Activated T-cell treated with anti-CD3 and anti-CD28 coated beads for 1 hour (primary cell): ENCODE data around the gene AK1.
A peak's percentile ranks its signal among the peaks of the same experiment; 100 is the strongest.

Experiments used
- DNase-seq: peaks from one replicate; pipeline ENCODE4 v3.0.0-alpha.2; 2020; ENCODE audit warnings: low read depth

AK1 gene

GRCh38 chr9:127867356-127868277, 9.9 kb downstream of the AK1 start:
- DNase-seq, result no peak

- DNase-seq, result no peak
These were observed 10.9 kb downstream of the AK1 start for GRCh38 chr9:127866535-127866934.

GRCh38 chr9:127865645-127866464, 11.6 kb downstream of the AK1 start:
- DNase-seq, result no peak

- DNase-seq, result no peak
These were observed 14.3 kb downstream of the AK1 start for GRCh38 chr9:127863191-127863621.

- DNase-seq, result peak; percentile 28
These were observed 15.1 kb downstream of the AK1 start for GRCh38 chr9:127862075-127863011.

GRCh38 chr9:127860779-127861178, 16.7 kb downstream of the AK1 start:
- DNase-seq, result no peak

GRCh38 chr9:127860260-127860659, 17.2 kb downstream of the AK1 start:
- DNase-seq, result no peak

- DNase-seq, result no peak
These were observed 19.4 kb downstream of the AK1 start for GRCh38 chr9:127858041-127858512.

- no peak for DNase-seq
These were observed 20.2 kb downstream of the AK1 start for GRCh38 chr9:127857278-127857677.

GRCh38 chr9:127856729-127857116, 20.8 kb downstream of the AK1 start:
- DNase-seq, result no peak

- DNase-seq, result no peak
These were observed 21.3 kb downstream of the AK1 start for GRCh38 chr9:127856094-127856728.

GRCh38 chr9:127855522-127855921, 22.0 kb downstream of the AK1 start:
- no peak for DNase-seq

- no peak for DNase-seq
These were observed 22.5 kb downstream of the AK1 start for GRCh38 chr9:127854960-127855359.

GRCh38 chr9:127854184-127854806, 23.2 kb downstream of the AK1 start, which contains the start of gene ENG:
ENG (minus strand) TSS chr9:127854658; CDS start chr9:127854355, 303 bp downstream.
- no peak for DNase-seq

GRCh38 chr9:127853312-127854183, 23.9 kb downstream of the AK1 start:
- no peak for DNase-seq

GRCh38 chr9:127852829-127853228, 24.6 kb downstream of the AK1 start:
- no peak for DNase-seq

GRCh38 chr9:127850286-127850830, 27.1 kb downstream of the AK1 start:
- no peak for DNase-seq

GRCh38 chr9:127848756-127849504, 28.5 kb downstream of the AK1 start:
- no peak for DNase-seq
